Hematopoietic multipotent progenitor cell treated with erythropoietin and hydrocortisone succinate and interleukin-3 and kit ligand, for 4 days (in vitro differentiated cells): ENCODE results near the gene ZNF830.
"Not testable (repeated sequence)": the region's sequence is repeated elsewhere in the genome, so short reads cannot be mapped to it uniquely, and the experiment has no call there.

Experiments used
- DNase-seq: peaks from one replicate; pipeline ENCODE4 v3.0.0-alpha.2; 2015

ZNF830 gene

DNA sequence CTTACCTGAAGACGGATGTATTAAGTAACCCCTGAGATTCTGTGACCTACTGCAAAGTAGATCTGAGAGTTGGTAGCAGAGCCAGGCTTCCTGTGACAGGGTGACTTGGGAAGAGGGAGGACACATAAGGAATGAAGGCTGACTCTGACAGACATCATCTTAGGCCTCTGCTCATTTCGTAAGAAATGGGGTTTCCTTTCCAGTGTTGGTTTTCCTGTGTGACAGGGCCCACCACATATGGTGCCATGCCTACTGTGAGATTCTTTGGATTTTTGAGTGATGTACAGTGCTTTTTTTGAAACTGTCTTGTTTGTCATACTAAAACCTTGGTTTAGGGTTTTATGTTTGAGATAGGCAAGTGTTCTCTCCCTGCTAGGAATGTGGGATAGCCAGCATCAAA lies 31.7 kb downstream of the ZNF830 start:
- DNase-seq = no peak

- no peak for DNase-seq
Observed at GRCh38 chr17:34996422-34997285, 35.3 kb downstream of the ZNF830 start.

DNA sequence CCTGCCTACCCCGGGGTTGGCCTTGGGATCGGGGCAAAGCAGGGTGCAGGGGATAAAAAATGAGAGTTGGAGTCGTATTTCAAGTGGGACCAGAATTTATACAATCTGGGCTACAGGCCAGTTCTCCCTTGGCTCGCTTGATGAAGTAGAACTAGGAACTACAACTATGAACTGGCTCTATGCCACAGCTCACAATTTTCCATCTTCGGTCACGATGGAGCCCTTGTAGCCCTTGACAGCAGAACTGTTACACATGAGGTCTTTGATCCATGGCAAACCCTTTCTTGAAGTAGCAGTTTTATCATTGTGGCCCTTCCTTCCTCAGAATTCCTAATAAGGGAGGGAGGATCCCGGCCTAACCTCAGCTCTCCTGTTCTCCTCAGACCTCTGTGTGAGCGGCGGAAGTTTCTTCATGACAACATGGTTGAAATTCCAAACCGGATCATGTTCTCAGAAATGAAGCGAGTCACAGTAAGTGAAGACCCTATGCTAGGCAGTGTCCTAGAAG lies 36.1 kb downstream of the ZNF830 start:
- no peak for DNase-seq

- DNase-seq = peak; percentile 89
Observed at GRCh38 chr17:34998205-34998604, 36.9 kb downstream of the ZNF830 start.

DNA sequence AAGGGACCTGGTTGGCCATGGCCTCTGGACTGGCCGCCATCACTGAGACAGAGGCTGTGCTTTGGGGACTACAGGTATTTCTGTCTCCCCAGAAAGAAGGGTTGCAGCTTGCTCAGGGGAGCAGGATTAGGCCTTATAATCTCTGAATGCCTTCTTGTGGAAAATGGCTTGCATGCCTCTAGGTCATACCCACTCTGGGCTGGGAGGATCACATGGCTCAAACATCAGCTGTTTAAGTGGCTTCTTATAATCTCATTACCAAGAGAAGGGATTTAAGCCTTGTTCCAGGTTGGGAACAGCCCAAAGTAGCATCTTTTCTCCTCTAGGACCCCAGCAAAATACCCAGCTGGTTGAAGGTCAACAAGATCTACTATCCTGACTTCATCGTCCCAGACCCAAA lies 38.1 kb downstream of the ZNF830 start:
- no peak for DNase-seq

GRCh38 chr17:35000965-35001364 lies 39.6 kb downstream of the ZNF830 start:
- DNase-seq = not testable (repeated sequence)

DNA sequence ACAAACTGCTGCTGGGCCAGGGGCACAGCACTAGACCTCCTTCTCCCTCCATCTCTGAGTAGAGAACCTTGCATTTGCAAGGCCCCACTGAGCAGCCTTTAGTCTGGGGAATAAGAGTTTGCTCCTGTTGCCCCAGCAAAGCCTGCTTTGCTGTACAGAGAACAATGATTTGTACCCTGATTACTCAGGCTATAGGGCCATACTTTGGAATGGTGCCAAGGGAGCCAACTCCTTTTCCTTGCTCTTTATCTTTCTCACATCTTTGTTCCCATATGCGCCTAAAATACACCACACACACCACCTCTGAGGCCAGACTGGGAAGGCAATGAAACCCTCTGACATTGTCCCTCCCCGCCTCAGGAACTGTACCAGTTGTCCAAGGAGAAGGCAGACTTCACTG lies 40.2 kb downstream of the ZNF830 start:
- DNase-seq = no peak

GRCh38 chr17:35002876-35003551 lies 41.7 kb downstream of the ZNF830 start:
- no peak for DNase-seq

- no peak for DNase-seq
Observed at GRCh38 chr17:35003778-35004177, 42.4 kb downstream of the ZNF830 start.

GRCh38 chr17:35006345-35006744 lies 45.0 kb downstream of the ZNF830 start:
- no peak for DNase-seq

DNA sequence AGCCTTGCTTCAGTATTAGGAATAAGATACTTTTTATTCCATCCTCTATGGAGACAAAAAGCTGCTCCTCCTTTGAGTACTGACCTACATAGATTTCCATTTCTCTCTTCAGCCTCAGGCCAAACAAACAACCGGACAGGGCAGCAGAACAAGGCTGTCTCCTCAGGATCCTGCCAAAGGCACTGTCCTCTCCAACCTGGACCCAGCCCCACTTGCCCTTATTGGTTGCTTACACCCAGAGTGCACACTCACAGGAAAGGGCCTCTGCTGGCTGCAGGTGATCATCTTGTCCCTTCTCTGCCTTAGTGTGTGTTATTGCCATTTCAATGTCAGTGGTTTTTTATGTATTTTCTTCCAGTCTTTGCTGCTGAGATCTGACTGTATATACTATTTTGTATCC lies 45.6 kb downstream of the ZNF830 start:
- DNase-seq = no peak

GRCh38 chr17:35010093-35010492 lies 48.8 kb downstream of the ZNF830 start:
- no peak for DNase-seq

- no peak for DNase-seq
Observed at GRCh38 chr17:35011671-35012216, 50.4 kb downstream of the ZNF830 start.
